ENCODE results near the gene TMPRSS6.

GRCh38 chr22:37080438-37080837 is 29.1 kb downstream of the TMPRSS6 start:
- TF ChIP-seq CTCF (IDR thresholded peaks at IDR 0.05), result no peak
- no peak for TF ChIP-seq POLR2A (IDR thresholded peaks at IDR 0.05)

All from heart left ventricle (tissue), 13 donors.